ENCODE results near the gene HYOU1. TPM values are rescaled to one million over a fixed set of nuclear protein-coding genes. Genes with fewer than 3 reads are reported as not detected.
"Not testable (repeated sequence)": the region's sequence is repeated elsewhere in the genome, so short reads cannot be mapped to it uniquely, and the experiment has no call there.

The HYOU1 gene
- total RNA-seq, 1 donor from 2014 or later = 31.6 TPM

GRCh38 chr11:119087123-119087522, 30.1 kb upstream of the HYOU1 start:
- no peak for DNase-seq

DNA sequence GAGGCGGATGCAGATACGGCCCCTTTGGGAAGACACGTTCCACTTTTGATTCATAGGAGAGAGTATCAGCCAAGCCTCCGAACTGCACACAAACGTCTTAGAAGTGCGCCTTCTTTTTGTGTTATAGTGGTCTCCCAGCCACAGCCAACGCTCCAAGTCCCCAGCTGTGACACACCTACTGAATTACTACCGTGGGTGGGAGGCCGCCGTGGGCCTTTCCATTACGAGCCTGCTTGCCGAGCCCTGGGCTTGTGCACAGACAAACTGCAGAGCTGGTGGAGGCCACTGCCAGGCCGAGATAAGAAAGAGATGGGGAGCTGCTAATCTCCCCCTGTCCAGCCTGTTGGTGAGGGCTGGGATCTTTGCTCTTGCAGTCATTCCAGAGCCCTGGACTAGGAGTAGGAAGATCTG, 28.4 kb upstream of the HYOU1 start:
- no peak for DNase-seq

GRCh38 chr11:119084663-119085436, 27.8 kb upstream of the HYOU1 start, which contains the start of gene HMBS:
Gene HMBS, plus strand, starts transcription at chr11:119084881. Its CDS starts 153 bp downstream, at chr11:119085034.
- peak; percentile 97 for DNase-seq

GRCh38 chr11:119081682-119082260, 24.8 kb upstream of the HYOU1 start:
- DNase-seq = no peak

DNA sequence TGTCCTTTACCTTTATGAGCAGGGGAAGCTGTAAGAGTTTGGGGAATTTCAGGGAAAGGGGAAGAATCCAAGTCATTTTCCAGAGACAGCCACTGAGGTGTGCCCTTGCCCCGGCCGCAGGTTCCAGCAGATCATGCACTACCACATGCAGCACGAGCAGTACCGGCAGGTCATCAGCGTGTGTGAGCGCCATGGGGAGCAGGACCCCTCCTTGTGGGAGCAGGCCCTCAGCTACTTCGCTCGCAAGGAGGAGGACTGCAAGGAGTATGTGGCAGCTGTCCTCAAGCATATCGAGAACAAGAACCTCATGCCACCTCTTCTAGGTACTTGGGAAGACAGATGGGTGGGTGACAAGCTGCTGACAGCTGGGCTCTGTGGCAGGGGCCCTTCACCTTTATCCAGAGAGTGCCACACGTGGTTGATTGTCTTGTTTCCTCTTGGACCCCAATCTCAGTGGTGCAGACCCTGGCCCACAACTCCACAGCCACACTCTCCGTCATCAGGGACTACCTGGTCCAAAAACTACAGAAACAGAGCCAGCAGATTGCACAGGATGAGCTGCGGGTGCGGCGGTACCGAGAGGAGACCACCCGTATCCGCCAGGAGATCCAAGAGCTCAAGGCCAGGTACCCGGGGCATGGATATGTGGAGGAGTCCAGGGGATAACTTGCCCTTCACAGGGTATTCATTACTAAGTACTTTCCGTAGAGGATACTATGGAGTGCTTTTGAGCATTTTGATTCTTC, 21.8 kb upstream of the HYOU1 start:
- no peak for DNase-seq

GRCh38 chr11:119077839-119078238, 20.8 kb upstream of the HYOU1 start:
- no peak for DNase-seq

GRCh38 chr11:119067371-119068222, 10.6 kb upstream of the HYOU1 start, which contains the start of gene VPS11:
Gene VPS11, plus strand, starts transcription at chr11:119067818. Its CDS starts 6 bp downstream, at chr11:119067824.
- DNase-seq = peak; percentile 92

DNA sequence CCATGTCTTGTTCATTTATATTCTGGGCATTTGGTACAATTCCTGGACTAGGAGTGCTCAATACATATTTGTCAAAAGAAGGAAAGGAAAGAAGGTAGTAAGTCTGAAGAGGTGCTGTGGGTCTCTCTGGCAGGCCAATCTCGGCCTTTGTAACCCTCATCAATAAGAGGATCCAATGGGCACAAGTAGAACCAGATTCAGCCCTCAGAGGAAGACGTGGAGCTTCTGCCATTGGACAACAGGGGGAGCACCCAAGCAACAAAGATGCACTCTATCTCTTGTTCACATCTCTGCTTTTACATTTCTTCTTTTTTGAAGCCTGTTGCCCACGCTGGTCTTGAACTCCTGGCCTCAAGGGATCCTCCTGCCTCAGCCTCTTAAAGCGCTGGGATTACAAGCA, 8.4 kb upstream of the HYOU1 start:
- no peak for DNase-seq

DNA sequence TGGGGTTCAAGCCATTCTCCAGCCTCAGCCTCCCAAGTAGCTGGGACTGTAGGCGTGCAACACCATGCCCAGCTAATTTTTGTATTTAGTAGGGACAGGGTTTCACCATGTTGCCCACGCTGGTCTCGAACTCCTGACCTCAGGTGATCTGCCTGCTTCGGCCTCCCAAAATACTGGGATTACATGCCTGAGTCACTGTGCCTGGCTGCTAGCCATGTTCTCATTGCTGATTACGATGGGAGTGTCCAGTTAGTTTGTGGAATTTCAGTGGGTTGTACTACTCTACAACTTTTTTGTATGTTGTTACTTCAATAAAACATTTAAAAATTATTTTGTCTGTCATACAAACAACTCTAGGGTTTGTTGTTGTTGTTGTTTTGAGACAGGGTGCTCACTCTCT, 5.8 kb upstream of the HYOU1 start:
- no peak for DNase-seq

DNA sequence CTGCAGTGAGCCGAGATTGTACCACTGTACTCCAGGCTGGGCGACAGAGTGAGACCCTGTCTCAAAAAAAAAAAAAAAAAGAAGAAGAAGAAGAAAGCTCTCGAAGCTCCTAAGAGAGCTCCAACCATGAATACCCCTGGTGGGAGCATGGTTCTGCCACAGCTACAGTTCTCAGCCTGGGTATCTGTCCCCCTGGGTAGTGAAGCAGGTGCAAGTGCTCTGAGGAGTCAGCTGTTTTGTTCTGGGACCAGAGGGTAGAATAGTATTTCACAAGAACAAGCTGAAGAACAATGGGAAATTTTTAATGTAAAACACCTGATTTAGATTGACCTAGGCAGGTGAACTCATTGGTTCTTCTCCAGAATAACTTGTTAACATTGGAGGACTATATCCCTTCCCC, 4.3 kb upstream of the HYOU1 start:
- no peak for DNase-seq

DNA sequence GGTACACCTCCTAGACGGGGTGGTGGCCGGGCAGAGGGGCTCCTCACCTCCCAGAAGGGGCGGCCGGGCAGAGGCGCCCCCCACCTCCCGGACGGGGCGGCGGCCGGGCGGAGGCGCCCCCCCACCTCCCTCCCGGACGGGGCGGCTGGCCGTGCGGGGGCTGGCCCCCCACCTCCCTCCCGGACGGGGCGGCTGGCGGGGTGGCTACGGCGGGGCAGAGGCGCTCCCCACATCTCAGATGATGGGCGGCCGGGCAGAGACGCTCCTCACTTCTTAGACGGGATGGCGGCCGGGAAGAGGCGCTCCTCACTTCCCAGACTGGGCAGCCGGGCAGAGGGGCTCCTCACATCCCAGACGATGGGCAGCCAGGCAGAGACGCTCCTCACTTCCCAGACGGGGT, 2.1 kb upstream of the HYOU1 start:
- not testable (repeated sequence) for DNase-seq

DNA sequence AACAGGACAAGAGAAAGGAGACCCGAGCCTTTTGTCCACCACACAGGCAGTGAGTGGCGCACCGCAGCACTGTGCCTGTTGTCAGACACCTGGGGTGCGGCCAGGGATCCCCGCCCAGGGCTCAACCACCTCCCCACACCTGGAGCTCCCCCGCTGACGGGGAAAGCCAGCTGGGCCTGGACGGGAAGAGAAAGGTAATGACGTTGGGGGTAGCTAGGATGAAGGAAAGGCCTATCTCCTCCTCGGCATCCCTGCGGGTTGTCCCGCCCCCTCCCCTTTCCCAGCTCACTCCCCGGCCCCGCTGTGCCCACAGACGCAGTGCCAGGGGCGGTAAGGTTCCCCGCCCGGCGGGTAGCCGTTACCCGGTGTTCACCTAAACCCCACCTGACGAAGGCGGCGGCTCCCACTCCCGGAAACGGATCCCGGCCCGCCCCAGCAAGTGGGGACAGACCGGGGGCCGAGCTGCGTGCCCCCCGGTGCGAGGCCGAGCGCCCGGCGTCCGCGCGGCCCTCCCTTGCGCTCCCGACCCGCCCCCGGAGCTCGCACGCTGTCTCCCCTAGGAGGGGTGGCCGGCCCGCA, 495 bp downstream of the HYOU1 start:
- no peak for DNase-seq

GRCh38 chr11:119055901-119056300, 1.1 kb downstream of the HYOU1 start:
- no peak for DNase-seq

DNA sequence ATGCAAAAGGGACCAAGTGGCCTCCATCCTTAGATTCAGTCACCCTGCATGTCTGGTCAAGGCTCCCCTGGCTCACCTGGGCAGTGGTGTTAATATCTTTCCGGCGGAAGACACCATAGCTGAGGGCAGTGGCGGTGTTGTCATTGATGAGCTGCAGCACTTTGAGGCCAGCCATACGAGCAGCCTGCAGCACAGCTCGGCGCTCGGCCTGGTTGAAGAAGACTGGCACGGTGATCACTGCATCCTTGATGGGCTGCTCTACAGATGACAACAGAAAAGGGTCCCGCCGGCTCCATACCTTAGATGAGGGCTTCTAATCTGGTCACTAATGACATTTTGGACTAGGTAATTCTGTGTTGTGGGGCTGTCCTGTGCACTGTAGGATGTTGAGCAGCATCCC, 2.6 kb downstream of the HYOU1 start:
- DNase-seq = no peak

DNA sequence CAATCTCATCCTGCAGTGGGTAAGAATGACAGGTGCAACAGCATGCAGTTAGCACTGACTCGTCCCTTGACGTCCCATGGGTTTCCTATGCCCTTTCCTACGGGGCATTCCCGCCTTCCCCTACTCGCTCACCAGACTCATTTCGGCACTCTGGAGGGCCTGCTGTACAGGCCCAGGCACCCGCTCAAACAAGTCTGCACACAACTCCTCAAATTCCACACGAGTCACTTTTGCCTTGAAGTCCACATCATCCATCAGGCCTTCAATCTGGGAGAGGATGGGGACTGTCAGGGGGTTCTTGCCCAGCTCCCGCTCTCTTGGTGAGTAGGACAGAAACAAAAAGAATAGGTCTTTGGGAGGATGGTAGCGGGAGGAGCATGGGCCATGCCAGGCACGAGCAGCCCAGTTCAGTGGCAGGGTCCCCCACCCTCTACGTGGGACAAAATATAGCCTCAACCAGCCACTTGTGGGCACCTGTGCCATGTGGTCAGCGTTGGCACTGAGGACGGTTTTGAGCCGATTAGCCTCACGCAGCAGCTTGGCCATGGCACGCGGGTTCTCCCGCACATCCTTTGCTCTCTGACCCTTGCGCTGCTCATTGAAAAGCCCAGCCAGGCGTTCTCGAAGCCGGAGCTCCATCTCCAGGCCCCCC, 4.7 kb downstream of the HYOU1 start:
- no peak for DNase-seq

DNA sequence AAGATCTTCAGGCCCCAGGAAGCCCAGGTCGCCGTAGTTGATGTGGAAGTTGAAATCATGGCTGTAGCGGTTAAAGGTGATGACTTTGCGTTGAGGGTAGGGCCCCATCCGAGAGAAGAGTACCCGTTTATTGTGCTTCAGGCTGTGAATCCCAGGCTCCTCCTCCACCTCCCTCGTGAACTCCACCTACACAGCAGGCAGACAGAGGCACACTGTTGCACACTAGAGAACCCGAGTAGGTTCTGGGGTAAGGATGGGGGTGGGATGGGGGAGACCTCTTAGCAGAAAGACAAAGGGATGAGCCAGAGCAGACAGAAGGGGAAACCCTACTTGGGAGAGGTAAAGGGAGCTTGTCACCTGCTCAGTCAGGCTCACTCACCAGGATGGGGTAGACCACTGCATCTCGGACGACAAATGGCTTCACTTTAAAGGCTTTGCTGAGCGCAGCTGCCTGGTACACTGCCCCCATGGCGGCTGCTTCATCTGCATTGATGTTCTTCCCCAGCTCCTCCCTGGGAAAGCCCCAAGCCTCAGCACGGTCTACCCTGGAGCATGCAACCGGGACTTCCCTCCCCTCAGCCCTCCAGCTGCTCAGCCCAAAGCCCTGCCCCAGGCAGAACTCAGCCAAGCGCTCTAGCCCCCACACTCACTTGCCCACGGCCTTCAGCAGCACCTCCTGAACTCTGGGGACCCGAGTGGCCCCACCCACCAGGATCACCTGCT, 5.4 kb downstream of the HYOU1 start:
- no peak for DNase-seq

DNA sequence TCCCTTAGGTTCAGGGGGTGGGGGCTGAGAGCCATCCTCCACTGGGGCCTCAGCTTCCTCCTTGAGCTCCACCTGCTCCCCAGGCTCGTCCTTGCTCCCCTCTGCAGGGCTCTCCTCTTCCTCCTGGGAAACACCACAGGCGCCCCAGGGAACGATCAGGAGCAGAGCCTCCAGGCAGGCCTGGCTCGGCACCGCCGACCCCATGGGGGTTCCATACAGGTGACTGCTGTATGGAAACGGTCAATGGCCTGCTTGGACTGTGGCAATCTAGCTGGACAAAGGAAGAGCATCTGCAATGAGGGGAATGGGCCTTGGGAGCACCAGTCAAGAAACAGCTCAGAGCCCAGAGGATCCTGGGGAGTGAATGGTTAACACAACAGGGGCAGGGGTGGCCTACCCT, 7.9 kb downstream of the HYOU1 start:
- DNase-seq = no peak

DNA sequence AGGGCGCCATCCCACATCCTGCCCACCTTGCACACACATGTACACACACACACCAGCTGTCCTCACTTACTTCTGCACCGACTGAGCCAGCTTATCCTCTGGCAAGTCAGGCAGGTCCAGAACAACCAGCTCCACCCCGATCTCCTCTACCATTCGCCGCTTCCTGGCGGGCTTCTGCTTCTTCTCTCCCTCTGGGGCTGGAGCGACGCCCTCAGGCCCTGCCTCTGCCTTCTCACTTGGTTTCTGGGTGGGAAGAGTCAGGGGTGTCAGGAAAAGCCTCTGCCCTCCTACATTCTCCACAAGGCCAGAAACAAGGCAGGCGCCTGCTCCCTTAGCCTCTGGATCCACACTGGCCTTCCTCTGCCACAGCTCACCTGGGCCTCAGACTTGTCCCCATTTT, 8.4 kb downstream of the HYOU1 start:
- DNase-seq = no peak

GRCh38 chr11:119047205-119047604, 9.8 kb downstream of the HYOU1 start:
- no peak for DNase-seq

GRCh38 chr11:119046489-119046888, 10.5 kb downstream of the HYOU1 start:
- DNase-seq = no peak

GRCh38 chr11:119044708-119045107, 12.3 kb downstream of the HYOU1 start:
- DNase-seq = no peak

All from skin of body (tissue), 2 donors.